Memory B cell (primary cell): ENCODE results near the gene PLA2G4C.
"Not testable (repeated sequence)": the region's sequence is repeated elsewhere in the genome, so short reads cannot be mapped to it uniquely, and the experiment has no call there.

Experiments used
- ATAC-seq: fragments of 150-1000 bp; cut with Tn5 transposase; 2 replicates; pipeline ENCODE4 v1.10.0; 2021; ENCODE audit warnings: low read depth, mild to moderate bottlenecking, moderate library complexity
- DNase-seq, 2 donors: peaks; one replicate each; pipeline ENCODE4 v3.0.0; 2022; ENCODE audit warnings: low spot score in 2 of 2
- H3K27ac Mint-ChIP-seq: one replicate; pipeline ENCODE4 v1.8.0; 2022; ENCODE audit warnings: mild to moderate bottlenecking, moderate library complexity, mixed read lengths
- H3K27me3 Mint-ChIP-seq: one replicate; pipeline ENCODE4 v1.8.0; 2022; ENCODE audit warnings: mixed read lengths
- H3K36me3 Mint-ChIP-seq: one replicate; pipeline ENCODE4 v1.8.0; 2022; ENCODE audit warnings: mild to moderate bottlenecking, mixed read lengths
- H3K4me1 Mint-ChIP-seq: one replicate; pipeline ENCODE4 v1.8.0; 2022; ENCODE audit warnings: mixed read lengths
- H3K4me3 Mint-ChIP-seq: one replicate; pipeline ENCODE4 v1.8.0; 2022; ENCODE audit warnings: mild to moderate bottlenecking, moderate library complexity, mixed read lengths
- H3K9me3 Mint-ChIP-seq: one replicate; pipeline ENCODE4 v1.8.0; 2022; ENCODE audit warnings: mixed read lengths

Gene PLA2G4C

GRCh38 chr19:48094855-48095203 is 15.8 kb downstream of the PLA2G4C start:
- no peaks in the 10 kb centered on the region for H3K27me3 Mint-ChIP-seq
- no peak for ATAC-seq
- DNase-seq, result no peak
- no peak overlapping the region for H3K27ac Mint-ChIP-seq
- peaks cover 51% of the 10 kb centered on the region for H3K36me3 Mint-ChIP-seq
- H3K4me3 Mint-ChIP-seq, result no peak overlapping the region
- H3K9me3 Mint-ChIP-seq, result peaks cover 9% of the 10 kb centered on the region
- H3K4me1 Mint-ChIP-seq, result peaks cover 3% of the 10 kb centered on the region

- H3K9me3 Mint-ChIP-seq, result peaks cover 9% of the 10 kb centered on the region
- H3K27ac Mint-ChIP-seq, result no peak overlapping the region
- H3K27me3 Mint-ChIP-seq, result no peaks in the 10 kb centered on the region
- no peak for ATAC-seq
- H3K36me3 Mint-ChIP-seq, result peaks cover 46% of the 10 kb centered on the region
- peaks cover 3% of the 10 kb centered on the region for H3K4me1 Mint-ChIP-seq
- H3K4me3 Mint-ChIP-seq, result no peak overlapping the region
- no peak for DNase-seq
These were observed 16.3 kb downstream of the PLA2G4C start for GRCh38 chr19:48094129-48094854.

GRCh38 chr19:48091111-48091718 is 19.4 kb downstream of the PLA2G4C start:
- H3K4me1 Mint-ChIP-seq, ATAC-seq, DNase-seq, H3K27me3 Mint-ChIP-seq, H3K4me3 Mint-ChIP-seq, H3K9me3 Mint-ChIP-seq, H3K27ac Mint-ChIP-seq: not testable (repeated sequence)
- peaks cover 39% of the 10 kb centered on the region for H3K36me3 Mint-ChIP-seq

GRCh38 chr19:48090281-48090802 is 20.3 kb downstream of the PLA2G4C start:
- peaks cover 34% of the 10 kb centered on the region for H3K36me3 Mint-ChIP-seq
- H3K27ac Mint-ChIP-seq, result no peak overlapping the region
- no peak overlapping the region for H3K4me3 Mint-ChIP-seq
- H3K4me1 Mint-ChIP-seq, result peaks cover 3% of the 10 kb centered on the region
- H3K9me3 Mint-ChIP-seq, result peaks cover 9% of the 10 kb centered on the region
- no peak for DNase-seq
- no peaks in the 10 kb centered on the region for H3K27me3 Mint-ChIP-seq
- ATAC-seq, result no peak

GRCh38 chr19:48088991-48089390 is 21.6 kb downstream of the PLA2G4C start:
- H3K9me3 Mint-ChIP-seq, H3K27me3 Mint-ChIP-seq, H3K27ac Mint-ChIP-seq, H3K4me1 Mint-ChIP-seq, H3K4me3 Mint-ChIP-seq, ATAC-seq, DNase-seq: not testable (repeated sequence)
- H3K36me3 Mint-ChIP-seq, result peaks cover 26% of the 10 kb centered on the region

- Mint-ChIP-seq H3K4me3 (no peak overlapping the region), H3K4me1 (peaks cover 3% of the 10 kb centered on the region), H3K36me3 (peaks cover 13% of the 10 kb centered on the region), H3K27ac (no peak overlapping the region), H3K27me3 (no peaks in the 10 kb centered on the region), H3K9me3 (no peaks in the 10 kb centered on the region)
- ATAC-seq (no peak), DNase-seq (no peak)
These were observed 24.4 kb downstream of the PLA2G4C start for GRCh38 chr19:48085904-48086864.

GRCh38 chr19:48085076-48085475 is 25.5 kb downstream of the PLA2G4C start:
- no peaks in the 10 kb centered on the region for H3K27me3 Mint-ChIP-seq
- no peak overlapping the region for H3K4me3 Mint-ChIP-seq
- H3K27ac Mint-ChIP-seq, result no peak overlapping the region
- H3K4me1 Mint-ChIP-seq, result peaks cover under 1% of the 10 kb centered on the region
- peaks cover 13% of the 10 kb centered on the region for H3K36me3 Mint-ChIP-seq
- no peaks in the 10 kb centered on the region for H3K9me3 Mint-ChIP-seq
- ATAC-seq (no peak), DNase-seq (no peak)

GRCh38 chr19:48081106-48081505 is 29.5 kb downstream of the PLA2G4C start:
- DNase-seq (no peak), ATAC-seq (no peak)
- H3K4me3 Mint-ChIP-seq, result no peak overlapping the region
- H3K9me3 Mint-ChIP-seq, result no peaks in the 10 kb centered on the region
- no peaks in the 10 kb centered on the region for H3K27me3 Mint-ChIP-seq
- H3K4me1 Mint-ChIP-seq, result no peaks in the 10 kb centered on the region
- no peak overlapping the region for H3K27ac Mint-ChIP-seq
- peaks cover 23% of the 10 kb centered on the region for H3K36me3 Mint-ChIP-seq

- not testable (repeated sequence) for H3K4me3 Mint-ChIP-seq, DNase-seq, H3K4me1 Mint-ChIP-seq, H3K27me3 Mint-ChIP-seq, ATAC-seq, H3K27ac Mint-ChIP-seq, H3K9me3 Mint-ChIP-seq
- H3K36me3 Mint-ChIP-seq, result peaks cover 42% of the 10 kb centered on the region
These were observed 40.3 kb downstream of the PLA2G4C start for GRCh38 chr19:48070177-48070769.

GRCh38 chr19:48069435-48069834 is 41.2 kb downstream of the PLA2G4C start:
- Mint-ChIP-seq H3K9me3 (no peaks in the 10 kb centered on the region), H3K4me1 (no peaks in the 10 kb centered on the region), H3K27me3 (no peaks in the 10 kb centered on the region), H3K36me3 (peaks cover 43% of the 10 kb centered on the region), H3K27ac (peak overlapping the region; percentile 26), H3K4me3 (no peak overlapping the region)
- ATAC-seq (no peak), DNase-seq (no peak)

GRCh38 chr19:48064509-48064908 is 46.1 kb downstream of the PLA2G4C start:
- H3K9me3 Mint-ChIP-seq, result no peaks in the 10 kb centered on the region
- no peaks in the 10 kb centered on the region for H3K27me3 Mint-ChIP-seq
- peaks cover 39% of the 10 kb centered on the region for H3K36me3 Mint-ChIP-seq
- DNase-seq, result no peak
- H3K4me1 Mint-ChIP-seq, result no peaks in the 10 kb centered on the region
- H3K4me3 Mint-ChIP-seq, result no peak overlapping the region
- no peak for ATAC-seq
- H3K27ac Mint-ChIP-seq, result no peak overlapping the region

GRCh38 chr19:48061401-48062344 is 48.9 kb downstream of the PLA2G4C start:
- no peak for DNase-seq
- no peak for ATAC-seq
- H3K4me3 Mint-ChIP-seq, result no peak overlapping the region
- peaks cover 29% of the 10 kb centered on the region for H3K36me3 Mint-ChIP-seq
- H3K27me3 Mint-ChIP-seq, result no peaks in the 10 kb centered on the region
- H3K4me1 Mint-ChIP-seq, result no peaks in the 10 kb centered on the region
- no peaks in the 10 kb centered on the region for H3K9me3 Mint-ChIP-seq
- H3K27ac Mint-ChIP-seq, result peak overlapping the region; percentile 35

- Mint-ChIP-seq H3K9me3 (no peaks in the 10 kb centered on the region), H3K27ac (no peak overlapping the region), H3K4me3 (no peak overlapping the region), H3K4me1 (no peaks in the 10 kb centered on the region), H3K27me3 (no peaks in the 10 kb centered on the region), H3K36me3 (peaks cover 23% of the 10 kb centered on the region)
- ATAC-seq, result no peak
- DNase-seq, result no peak
These were observed 50.2 kb downstream of the PLA2G4C start for GRCh38 chr19:48060381-48060780.
